Panc1 (cell line): Measurements from ENCODE around the gene MGAT4A. TPM values are rescaled to one million over a fixed set of nuclear protein-coding genes. Genes with fewer than 3 reads are reported as not detected.

Experiments
- ATAC-seq: fragments of 200-7000 bp; cut with Tn5 transposase; 2 replicates; pipeline ENCODE4 v1.9.1; 2020; ENCODE audit warnings: mild to moderate bottlenecking, moderate library complexity
- BruUV-seq: library from RNA; stranded (reverse); fragments of 400-500 nt; replicated peaks from 2 replicates; lab custom pipeline; 2021; lab: Mats Ljungman, UMichigan
- CTCF ChIA-PET: fragments of 300-600 bp; sonication (Branson Sonifier 250); formaldehyde crosslinking; loops from one replicate; lab custom pipeline; 2022; ENCODE audit warnings: antibody characterized with exemption; lab: Charles Lee
- POLR2A ChIA-PET: fragments of 300-600 bp; sonication (Branson Sonifier 250); formaldehyde crosslinking; loops from one replicate; lab custom pipeline; 2022; ENCODE audit warnings: antibody characterized with exemption; lab: Charles Lee
- DNase-seq: peaks from one replicate; pipeline ENCODE4 v3.0.0-alpha.2; 2010; ENCODE audit warnings: low read depth, low spot score
- H3K27ac ChIP-seq: 2 replicates; pipeline ENCODE4 v1.5.1; 2011; ENCODE audit warnings: mild to moderate bottlenecking, low read length, inconsistent platforms
- H3K27me3 ChIP-seq: fragments of 200-500 bp; sonication (Bioruptor generic); 2 replicates; pipeline ENCODE4 v1.6.0; 2014; ENCODE audit warnings: low read length, inconsistent platforms; ENCODE audit not compliant: control insufficient read depth, insufficient read depth
- H3K36me3 ChIP-seq: fragments of 200-500 bp; sonication (Bioruptor generic); 2 replicates; pipeline ENCODE4 v1.5.1; 2014; ENCODE audit warnings: inconsistent platforms, mild to moderate bottlenecking, low read length, moderate library complexity; ENCODE audit not compliant: control insufficient read depth, insufficient read depth
- H3K4me1 ChIP-seq: 2 replicates; pipeline ENCODE4 v1.5.1; 2011; ENCODE audit warnings: inconsistent platforms, mild to moderate bottlenecking, low read length, moderate library complexity; ENCODE audit not compliant: control insufficient read depth, insufficient read depth
- H3K4me3 ChIP-seq, 2 experiments: 2 replicates each; pipeline ENCODE4 v1.5.1; 2011 to 2012; ENCODE audit warnings: low read depth in 2 of 2, low read length in 2 of 2, mild to moderate bottlenecking in 2 of 2, inconsistent platforms in 1 of 2, moderate library complexity in 1 of 2
- H3K9me3 ChIP-seq: fragments of 200-500 bp; sonication (Bioruptor generic); 2 replicates; pipeline ENCODE4 v1.5.1; 2014; ENCODE audit warnings: low read depth, mild to moderate bottlenecking, inconsistent platforms, low read length, moderate library complexity; ENCODE audit not compliant: control insufficient read depth, insufficient read depth
- POLR2AphosphoS5 ChIP-seq: IDR thresholded peaks from 2 replicates; pipeline ENCODE4 v1.6.1; 2012; ENCODE audit warnings: mild to moderate bottlenecking, low read depth, low read length, moderate library complexity
- SIN3A ChIP-seq: IDR thresholded peaks from 2 replicates; pipeline ENCODE4 v1.6.1; 2012; ENCODE audit warnings: low read depth, mild to moderate bottlenecking, low read length, moderate library complexity, borderline replicate concordance; ENCODE audit not compliant: insufficient read depth
- TCF7L2 ChIP-seq: IDR thresholded peaks from 2 replicates; pipeline ENCODE4 v1.6.1; 2011; ENCODE audit warnings: mild to moderate bottlenecking, low read depth, low read length, inconsistent platforms
- in situ Hi-C: cut with HindIII; loops from 2 replicates; pipeline ENCODE4 v1.10.0; 2016; ENCODE audit warnings: low sequenced_read_pairs, low pct_unique_long_range_greater_than_20kb
- intact Hi-C: fragments of 100-400 bp; cut with micrococcal nuclease; formaldehyde crosslinking; loops from one replicate; pipeline ENCODE4 v1.10.0; 2022; ENCODE audit not compliant: unreplicated experiment
- total RNA-seq: library from RNA; stranded (reverse); gene quantifications from one replicate; pipeline ENCODE4 v1.2.1, GENCODE V29; 2021; ENCODE audit not compliant: unreplicated experiment
- TF ChIP-seq, protein P1 (sequence below), 2 experiments: IDR thresholded peaks; 2 replicates each; pipeline ENCODE4 v1.6.1; 2011 to 2012; ENCODE audit warnings: low read depth in 2 of 2, control low read depth in 1 of 2, low read length in 1 of 2, mild to moderate bottlenecking in 1 of 2, moderate library complexity in 1 of 2; ENCODE audit not compliant: insufficient read depth in 1 of 2
- TF ChIP-seq, protein P2 (sequence below): fragments of 450-650 bp; IDR thresholded peaks from 2 replicates; pipeline ENCODE4 v1.5.1; 2017; ENCODE audit warnings: mild to moderate bottlenecking

The MGAT4A gene
- total RNA-seq, 1 experiment from 2014 or later, result 4.4 TPM

DNA sequence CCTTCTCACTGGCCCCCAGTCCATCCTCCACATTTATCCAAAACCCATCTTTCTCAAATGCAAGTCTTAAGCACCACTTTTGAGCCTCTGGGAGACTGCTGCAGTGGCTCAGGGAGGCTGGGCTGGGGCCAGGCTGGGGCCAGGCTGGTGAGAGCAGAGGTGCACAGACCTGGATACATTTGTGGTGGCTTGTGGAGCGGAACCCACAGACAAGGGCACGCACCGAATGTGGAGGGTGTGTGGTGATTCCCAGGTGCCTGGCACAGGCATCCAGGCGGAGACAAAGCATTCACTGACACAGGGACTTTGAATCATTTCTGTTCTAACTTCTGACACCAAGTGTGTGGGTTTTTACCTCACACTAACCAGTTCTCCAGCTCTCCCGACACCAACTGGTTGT is 42.2 kb upstream of the MGAT4A start:
- Histone ChIP-seq H3K4me1 (no peaks in the 10 kb centered on the region; the same call in 1 of the 2 replicates), H3K27ac (no peak overlapping the region), H3K4me3 (no peak overlapping the region), H3K27me3 (no peaks in the 10 kb centered on the region), H3K9me3 (no peaks in the 10 kb centered on the region), H3K36me3 (no peaks in the 10 kb centered on the region)
- CTCF ChIA-PET, result no interaction called here
- POLR2A ChIA-PET, result no interaction called here
- in situ Hi-C loops (no loop called here), intact Hi-C loops (no loop called here)
- TF ChIP-seq SIN3A, result no peak
- TF ChIP-seq POLR2AphosphoS5, result no peak
- TF ChIP-seq TCF7L2, result no peak
- TF ChIP-seq, protein P1, sequence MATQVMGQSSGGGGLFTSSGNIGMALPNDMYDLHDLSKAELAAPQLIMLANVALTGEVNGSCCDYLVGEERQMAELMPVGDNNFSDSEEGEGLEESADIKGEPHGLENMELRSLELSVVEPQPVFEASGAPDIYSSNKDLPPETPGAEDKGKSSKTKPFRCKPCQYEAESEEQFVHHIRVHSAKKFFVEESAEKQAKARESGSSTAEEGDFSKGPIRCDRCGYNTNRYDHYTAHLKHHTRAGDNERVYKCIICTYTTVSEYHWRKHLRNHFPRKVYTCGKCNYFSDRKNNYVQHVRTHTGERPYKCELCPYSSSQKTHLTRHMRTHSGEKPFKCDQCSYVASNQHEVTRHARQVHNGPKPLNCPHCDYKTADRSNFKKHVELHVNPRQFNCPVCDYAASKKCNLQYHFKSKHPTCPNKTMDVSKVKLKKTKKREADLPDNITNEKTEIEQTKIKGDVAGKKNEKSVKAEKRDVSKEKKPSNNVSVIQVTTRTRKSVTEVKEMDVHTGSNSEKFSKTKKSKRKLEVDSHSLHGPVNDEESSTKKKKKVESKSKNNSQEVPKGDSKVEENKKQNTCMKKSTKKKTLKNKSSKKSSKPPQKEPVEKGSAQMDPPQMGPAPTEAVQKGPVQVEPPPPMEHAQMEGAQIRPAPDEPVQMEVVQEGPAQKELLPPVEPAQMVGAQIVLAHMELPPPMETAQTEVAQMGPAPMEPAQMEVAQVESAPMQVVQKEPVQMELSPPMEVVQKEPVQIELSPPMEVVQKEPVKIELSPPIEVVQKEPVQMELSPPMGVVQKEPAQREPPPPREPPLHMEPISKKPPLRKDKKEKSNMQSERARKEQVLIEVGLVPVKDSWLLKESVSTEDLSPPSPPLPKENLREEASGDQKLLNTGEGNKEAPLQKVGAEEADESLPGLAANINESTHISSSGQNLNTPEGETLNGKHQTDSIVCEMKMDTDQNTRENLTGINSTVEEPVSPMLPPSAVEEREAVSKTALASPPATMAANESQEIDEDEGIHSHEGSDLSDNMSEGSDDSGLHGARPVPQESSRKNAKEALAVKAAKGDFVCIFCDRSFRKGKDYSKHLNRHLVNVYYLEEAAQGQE (IDR thresholded peaks at IDR 0.05; ENCODE audit: insufficient read depth in 1 of 2, low read depth in 2 of 2, low read length in 1 of 2), result no peak
- TF ChIP-seq, protein P2, sequence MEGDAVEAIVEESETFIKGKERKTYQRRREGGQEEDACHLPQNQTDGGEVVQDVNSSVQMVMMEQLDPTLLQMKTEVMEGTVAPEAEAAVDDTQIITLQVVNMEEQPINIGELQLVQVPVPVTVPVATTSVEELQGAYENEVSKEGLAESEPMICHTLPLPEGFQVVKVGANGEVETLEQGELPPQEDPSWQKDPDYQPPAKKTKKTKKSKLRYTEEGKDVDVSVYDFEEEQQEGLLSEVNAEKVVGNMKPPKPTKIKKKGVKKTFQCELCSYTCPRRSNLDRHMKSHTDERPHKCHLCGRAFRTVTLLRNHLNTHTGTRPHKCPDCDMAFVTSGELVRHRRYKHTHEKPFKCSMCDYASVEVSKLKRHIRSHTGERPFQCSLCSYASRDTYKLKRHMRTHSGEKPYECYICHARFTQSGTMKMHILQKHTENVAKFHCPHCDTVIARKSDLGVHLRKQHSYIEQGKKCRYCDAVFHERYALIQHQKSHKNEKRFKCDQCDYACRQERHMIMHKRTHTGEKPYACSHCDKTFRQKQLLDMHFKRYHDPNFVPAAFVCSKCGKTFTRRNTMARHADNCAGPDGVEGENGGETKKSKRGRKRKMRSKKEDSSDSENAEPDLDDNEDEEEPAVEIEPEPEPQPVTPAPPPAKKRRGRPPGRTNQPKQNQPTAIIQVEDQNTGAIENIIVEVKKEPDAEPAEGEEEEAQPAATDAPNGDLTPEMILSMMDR, result no peak
- no TSS peak for BruUV-seq
- DNase-seq (no peak), ATAC-seq (no peak)

DNA sequence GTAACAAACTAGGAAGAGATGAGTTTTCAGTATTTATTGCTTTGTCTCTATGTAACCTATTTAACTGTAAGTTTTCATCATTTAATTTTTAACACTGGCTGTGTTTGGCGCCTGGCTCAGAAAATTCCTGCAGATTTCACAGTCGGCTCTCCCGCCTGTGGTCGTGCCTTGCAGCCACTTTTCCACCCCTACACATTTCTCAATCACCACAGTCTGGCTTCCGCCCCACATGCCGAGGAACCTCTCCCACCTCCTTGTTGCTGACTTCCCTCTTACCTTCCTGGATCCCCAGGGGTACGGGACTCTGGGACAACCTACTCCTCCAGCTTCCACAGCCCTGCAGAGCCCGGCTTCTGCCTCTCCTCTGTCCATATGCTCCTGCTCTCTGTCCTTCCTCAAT is 41.6 kb upstream of the MGAT4A start:
- no peak overlapping the region for H3K27ac ChIP-seq
- in situ Hi-C loops (no loop called here), intact Hi-C loops (no loop called here)
- no peaks in the 10 kb centered on the region for H3K27me3 ChIP-seq
- DNase-seq (no peak), ATAC-seq (no peak)
- no peaks in the 10 kb centered on the region for H3K36me3 ChIP-seq
- no peak overlapping the region for H3K4me3 ChIP-seq
- ChIA-PET CTCF (no interaction called here), POLR2A (no interaction called here)
- no peaks in the 10 kb centered on the region for H3K9me3 ChIP-seq
- no TSS peak for BruUV-seq
- no peak for TF ChIP-seq POLR2AphosphoS5
- TF ChIP-seq TCF7L2, result no peak
- no peak for TF ChIP-seq SIN3A
- TF ChIP-seq, protein P2, result no peak
- TF ChIP-seq, protein P1 (IDR thresholded peaks at IDR 0.05; ENCODE audit: insufficient read depth in 1 of 2, low read depth in 2 of 2, low read length in 1 of 2), result no peak
- no peaks in the 10 kb centered on the region; the same call in 1 of the 2 replicates for H3K4me1 ChIP-seq
